ENCODE results near the gene ZNF429. TPM values are rescaled to one million over a fixed set of nuclear protein-coding genes. Genes with fewer than 3 reads are reported as not detected.
"Not testable (repeated sequence)": the region's sequence is repeated elsewhere in the genome, so short reads cannot be mapped to it uniquely, and the experiment has no call there.

Gene ZNF429
- polyA plus RNA-seq, 6 donors from 2014 or later: 21.3 to 31.8 (median 25.9) TPM

DNA sequence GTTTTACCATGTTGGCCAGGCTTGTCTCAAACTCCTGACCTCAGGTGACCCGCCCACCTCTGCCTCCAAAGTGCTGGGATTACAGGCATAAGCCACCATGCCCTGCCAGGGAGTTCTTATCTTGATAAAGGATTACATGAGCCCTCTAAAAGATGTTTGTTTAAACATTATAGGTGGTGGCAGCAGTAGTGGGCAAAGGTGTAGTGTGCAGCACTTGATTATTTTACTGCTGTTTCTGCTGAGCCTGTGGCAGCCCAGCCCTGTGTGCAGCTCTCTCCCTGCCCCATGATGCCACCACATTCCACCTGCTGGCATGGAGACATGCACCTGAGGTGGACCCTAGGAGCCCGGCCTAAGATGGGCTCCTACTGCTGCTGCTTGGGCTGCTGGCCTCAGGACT is 54.0 kb downstream of the ZNF429 start:
- H3K36me3 Mint-ChIP-seq: peaks cover 25 to 34% of the 10 kb centered on the region in 2 donors
- peaks cover 0 to 48% (median 33%) of the 10 kb centered on the region in 7 donors for H3K9me3 Mint-ChIP-seq
- no peaks in the 10 kb centered on the region for H3K27me3 Mint-ChIP-seq
- no peak for ATAC-seq (ENCODE audit: low read depth in 2 of 2)
- no peak for DNase-seq
- H3K27ac Mint-ChIP-seq: no peak overlapping the region
- H3K4me1 Mint-ChIP-seq: peaks cover 0 to 5% (median 4%) of the 10 kb centered on the region in 3 donors
- H3K4me3 Mint-ChIP-seq: no peak overlapping the region

GRCh38 chr19:21564406-21564805 is 59.0 kb downstream of the ZNF429 start:
- peaks cover 13 to 24% (median 16%) of the 10 kb centered on the region in 3 donors for H3K4me1 Mint-ChIP-seq
- peaks cover 28 to 32% of the 10 kb centered on the region in 2 donors for H3K36me3 Mint-ChIP-seq
- H3K9me3 Mint-ChIP-seq: peaks cover 0 to 51% (median 13%) of the 10 kb centered on the region in 7 donors
- DNase-seq (no peak), ATAC-seq (ENCODE audit: low read depth in 2 of 2) (no peak)
- peak overlapping the region in 2 of 6 donors; percentile 1 to 57 for H3K27ac Mint-ChIP-seq
- H3K27me3 Mint-ChIP-seq: no peaks in the 10 kb centered on the region
- peak overlapping the region in 1 of 8 donors; percentile 21 for H3K4me3 Mint-ChIP-seq

DNA sequence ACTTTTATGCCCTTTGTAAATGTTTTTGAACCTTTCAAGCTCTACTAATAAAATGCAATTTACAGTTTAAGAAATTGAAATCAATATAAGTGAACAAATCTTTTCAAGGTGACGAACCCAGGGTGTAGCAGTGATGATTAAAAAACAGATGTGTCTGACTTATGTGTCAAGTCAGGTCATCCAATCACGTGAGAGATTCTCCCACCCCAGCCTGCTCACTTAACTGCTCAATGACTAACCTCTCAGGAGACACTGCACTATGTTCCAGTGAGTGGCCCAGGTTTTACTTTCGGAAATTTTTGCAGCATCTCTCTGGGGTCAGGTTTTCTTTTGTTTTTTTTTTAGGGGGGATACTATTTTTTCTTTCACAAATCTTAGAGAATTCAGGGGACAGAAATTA is 60.7 kb downstream of the ZNF429 start:
- Mint-ChIP-seq H3K36me3 (peaks cover 24 to 28% of the 10 kb centered on the region in 2 donors), H3K4me3 (peak overlapping the region in 1 of 8 donors; percentile 70), H3K9me3 (peaks cover 0 to 50% (median 11%) of the 10 kb centered on the region in 7 donors), H3K27me3 (no peaks in the 10 kb centered on the region), H3K27ac (peak overlapping the region in 2 of 6 donors; percentile 33 to 35), H3K4me1 (peaks cover 13 to 27% (median 16%) of the 10 kb centered on the region in 3 donors)
- no peak for DNase-seq
- no peak for ATAC-seq (ENCODE audit: low read depth in 2 of 2)

DNA sequence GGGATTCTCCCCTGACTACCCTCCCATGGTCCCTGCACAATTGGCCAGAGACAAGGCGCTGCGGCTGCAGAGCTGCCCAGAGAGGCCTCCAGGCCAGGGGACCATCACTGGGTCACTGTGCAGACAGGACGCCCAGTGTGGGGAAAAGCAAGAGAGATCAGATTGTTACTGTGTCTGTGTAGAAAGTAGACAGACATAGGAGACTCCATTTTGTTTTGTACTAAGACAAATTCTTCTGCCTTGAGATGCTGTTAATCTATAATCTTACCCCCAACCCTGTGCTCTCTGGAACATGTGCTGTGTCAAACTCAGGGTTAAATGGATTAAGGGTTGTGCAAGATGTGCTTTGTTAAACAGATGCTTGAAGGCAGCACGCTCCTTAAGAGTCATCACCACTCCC is 62.4 kb downstream of the ZNF429 start:
- peak overlapping the region in 3 of 6 donors; percentile 7 to 99 (median 54) for H3K27ac Mint-ChIP-seq
- peaks cover 0 to 52% (median 9%) of the 10 kb centered on the region in 7 donors for H3K9me3 Mint-ChIP-seq
- not testable (repeated sequence) for DNase-seq; H3K27me3 Mint-ChIP-seq; ATAC-seq (ENCODE audit: low read depth in 2 of 2)
- H3K4me1 Mint-ChIP-seq: peaks cover 13 to 27% (median 16%) of the 10 kb centered on the region in 3 donors
- peak overlapping the region; percentile 58 to 98 (median 94) for H3K4me3 Mint-ChIP-seq
- H3K36me3 Mint-ChIP-seq: peaks cover 17 to 24% of the 10 kb centered on the region in 2 donors

DNA sequence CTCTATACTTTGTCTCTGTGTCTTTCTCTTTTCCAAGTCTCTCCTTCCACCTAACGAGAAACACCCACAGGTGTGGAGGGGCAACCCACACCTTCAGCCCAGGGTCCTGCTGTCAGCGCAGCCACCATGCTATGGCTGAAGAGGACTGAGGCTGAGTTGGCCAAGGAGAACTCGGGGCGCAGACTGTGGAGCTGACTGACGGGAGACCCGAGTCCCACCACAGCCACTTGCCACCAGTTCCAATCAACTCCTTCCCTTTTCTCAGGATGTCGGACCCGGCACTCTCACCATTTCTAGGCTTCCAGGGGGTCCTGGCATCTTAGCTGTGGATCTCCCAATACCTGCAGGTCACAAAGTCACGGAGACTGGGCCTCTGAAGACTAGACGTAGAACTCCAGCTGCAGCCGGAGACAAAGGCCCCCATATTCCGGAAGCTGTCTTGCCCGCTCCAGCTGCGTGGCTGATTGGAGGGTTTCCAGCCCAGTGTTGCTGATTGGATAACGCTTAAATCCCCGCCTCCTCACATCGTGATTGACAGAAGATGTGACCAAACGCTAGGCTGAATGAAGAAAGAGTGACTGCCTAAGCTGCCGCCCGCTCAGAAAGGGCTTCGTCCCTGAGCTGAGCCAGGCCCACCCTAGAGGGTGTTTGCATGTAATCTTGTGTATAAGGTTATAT is 63.6 kb downstream of the ZNF429 start:
- H3K27ac Mint-ChIP-seq: peak overlapping the region; percentile 90 to 99 (median 95)
- ATAC-seq (ENCODE audit: low read depth in 2 of 2): peak; percentile 95 to 97
- H3K4me1 Mint-ChIP-seq: peaks cover 12 to 24% (median 13%) of the 10 kb centered on the region in 3 donors
- DNase-seq: peak; percentile 79
- H3K36me3 Mint-ChIP-seq: peaks cover 7 to 13% of the 10 kb centered on the region in 2 donors
- H3K27me3 Mint-ChIP-seq: peaks cover 0 to 4% (median 0%) of the 10 kb centered on the region in 3 donors
- H3K9me3 Mint-ChIP-seq: peaks cover 0 to 54% (median 7%) of the 10 kb centered on the region in 7 donors
- peak overlapping the region; percentile 91 to 99 (median 98) for H3K4me3 Mint-ChIP-seq

- peaks cover 0 to 55% (median 8%) of the 10 kb centered on the region in 7 donors for H3K9me3 Mint-ChIP-seq
- no peak for DNase-seq
- peak overlapping the region; percentile 91 to 99 (median 98) for H3K4me3 Mint-ChIP-seq
- peaks cover 10 to 24% (median 13%) of the 10 kb centered on the region in 3 donors for H3K4me1 Mint-ChIP-seq
- peaks cover 0 to 5% (median 0%) of the 10 kb centered on the region in 3 donors for H3K27me3 Mint-ChIP-seq
- ATAC-seq (ENCODE audit: low read depth in 2 of 2): peak; percentile 55 to 64
- peak overlapping the region; percentile 90 to 99 (median 96) for H3K27ac Mint-ChIP-seq
- peaks cover 7 to 11% of the 10 kb centered on the region in 2 donors for H3K36me3 Mint-ChIP-seq
These were observed 64.1 kb downstream of the ZNF429 start for GRCh38 chr19:21569494-21569865.

GRCh38 chr19:21571316-21571715 is 65.9 kb downstream of the ZNF429 start:
- peaks cover 3 to 5% (median 5%) of the 10 kb centered on the region in 3 donors for H3K27me3 Mint-ChIP-seq
- H3K4me1 Mint-ChIP-seq: peaks cover 7 to 20% (median 13%) of the 10 kb centered on the region in 3 donors
- peak overlapping the region in 1 of 8 donors; percentile 64 for H3K4me3 Mint-ChIP-seq
- ATAC-seq (ENCODE audit: low read depth in 2 of 2): no peak
- peaks cover 6 to 12% of the 10 kb centered on the region in 2 donors for H3K36me3 Mint-ChIP-seq
- DNase-seq: no peak
- no peak overlapping the region for H3K27ac Mint-ChIP-seq
- peaks cover 0 to 52% (median 11%) of the 10 kb centered on the region in 7 donors for H3K9me3 Mint-ChIP-seq

DNA sequence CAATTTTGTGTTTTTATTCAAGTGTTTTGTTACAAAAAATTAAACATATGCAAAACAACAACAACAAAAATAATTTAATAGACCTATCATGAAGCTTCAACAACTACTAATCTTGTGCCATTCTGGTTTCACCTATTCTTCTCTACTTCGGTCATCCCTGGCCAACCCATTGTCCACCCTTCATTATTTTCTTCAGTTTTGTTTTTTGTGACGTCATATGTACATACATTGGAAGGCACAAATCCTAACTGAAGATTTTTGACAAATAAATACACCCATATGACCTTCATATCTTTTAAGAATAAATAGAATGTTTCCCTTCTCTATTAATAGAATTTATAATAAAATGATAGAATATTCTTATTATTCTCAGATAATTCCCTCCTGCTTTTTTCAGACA is 69.2 kb downstream of the ZNF429 start:
- H3K36me3 Mint-ChIP-seq: peaks cover 4 to 7% of the 10 kb centered on the region in 2 donors

GRCh38 chr19:21576481-21576880 is 71.1 kb downstream of the ZNF429 start:
- peaks cover 5% of the 10 kb centered on the region in 3 donors for H3K27me3 Mint-ChIP-seq
- H3K27ac Mint-ChIP-seq: no peak overlapping the region
- H3K9me3 Mint-ChIP-seq: peaks cover 0 to 63% (median 15%) of the 10 kb centered on the region in 7 donors
- no peak overlapping the region for H3K4me3 Mint-ChIP-seq
- DNase-seq: no peak
- H3K36me3 Mint-ChIP-seq: peaks cover 4 to 7% of the 10 kb centered on the region in 2 donors
- ATAC-seq (ENCODE audit: low read depth in 2 of 2): no peak
- H3K4me1 Mint-ChIP-seq: no peaks in the 10 kb centered on the region

More for the DNA sequence above, 69.2 kb downstream of the ZNF429 start:
- no peak overlapping the region for H3K27ac Mint-ChIP-seq
- H3K27me3 Mint-ChIP-seq: peaks cover 5% of the 10 kb centered on the region in 3 donors
- peaks cover 0 to 54% (median 9%) of the 10 kb centered on the region in 7 donors for H3K9me3 Mint-ChIP-seq
- H3K4me3 Mint-ChIP-seq: no peak overlapping the region
- H3K4me1 Mint-ChIP-seq: peaks cover 0 to under 1% (median 0%) of the 10 kb centered on the region in 3 donors
- no peak for DNase-seq
- no peak for ATAC-seq (ENCODE audit: low read depth in 2 of 2)

- no peak overlapping the region for H3K27ac Mint-ChIP-seq
- no peak for ATAC-seq (ENCODE audit: low read depth in 2 of 2)
These were observed 74.7 kb downstream of the ZNF429 start for GRCh38 chr19:21580101-21580500.

DNA sequence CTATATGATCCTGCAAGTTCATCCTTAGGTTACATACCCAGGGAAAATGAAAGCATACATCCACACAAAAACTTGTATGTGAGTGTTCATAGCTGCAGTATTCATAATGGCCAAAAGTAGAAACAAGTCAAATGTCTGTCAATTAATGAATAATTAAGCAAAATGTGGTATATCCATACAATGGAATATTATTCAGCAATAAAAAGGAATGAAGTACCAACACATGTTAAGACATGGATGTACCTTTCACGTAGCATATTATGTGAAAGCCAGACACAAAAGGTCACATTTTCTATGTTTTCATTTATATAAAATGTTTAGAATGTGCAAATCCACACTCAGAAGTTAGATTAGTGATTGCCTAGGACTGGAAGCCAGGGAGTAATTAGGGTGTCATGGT is 75.4 kb downstream of the ZNF429 start:
- ATAC-seq (ENCODE audit: low read depth in 2 of 2): no peak

More at GRCh38 chr19:21580101-21580500, 74.7 kb downstream of the ZNF429 start:
- Mint-ChIP-seq H3K27me3 (peaks cover 8 to 15% (median 14%) of the 10 kb centered on the region in 3 donors), H3K9me3 (peaks cover 0 to 63% (median 12%) of the 10 kb centered on the region in 7 donors), H3K4me1 (no peaks in the 10 kb centered on the region), H3K36me3 (peaks cover 7 to 13% of the 10 kb centered on the region in 2 donors), H3K4me3 (no peak overlapping the region)
- DNase-seq: no peak

GRCh38 chr19:21581646-21582240 is 76.3 kb downstream of the ZNF429 start:
- no peak for ATAC-seq (ENCODE audit: low read depth in 2 of 2)
- H3K36me3 Mint-ChIP-seq: peaks cover 0 to 9% of the 10 kb centered on the region in 2 donors
- H3K4me1 Mint-ChIP-seq: peaks cover under 1% of the 10 kb centered on the region in 3 donors
- H3K9me3 Mint-ChIP-seq: peaks cover 0 to 60% (median 6%) of the 10 kb centered on the region in 7 donors
- H3K27me3 Mint-ChIP-seq: peaks cover 8 to 20% (median 15%) of the 10 kb centered on the region in 3 donors
- H3K4me3 Mint-ChIP-seq: no peak overlapping the region
- DNase-seq: no peak
- H3K27ac Mint-ChIP-seq: no peak overlapping the region

More for the DNA sequence above, 75.4 kb downstream of the ZNF429 start:
- DNase-seq: no peak
- peaks cover 7 to 13% of the 10 kb centered on the region in 2 donors for H3K36me3 Mint-ChIP-seq
- H3K27ac Mint-ChIP-seq: no peak overlapping the region
- H3K9me3 Mint-ChIP-seq: peaks cover 0 to 68% (median 12%) of the 10 kb centered on the region in 7 donors
- no peak overlapping the region for H3K4me3 Mint-ChIP-seq
- H3K4me1 Mint-ChIP-seq: no peaks in the 10 kb centered on the region
- H3K27me3 Mint-ChIP-seq: peaks cover 8 to 18% (median 18%) of the 10 kb centered on the region in 3 donors

DNA sequence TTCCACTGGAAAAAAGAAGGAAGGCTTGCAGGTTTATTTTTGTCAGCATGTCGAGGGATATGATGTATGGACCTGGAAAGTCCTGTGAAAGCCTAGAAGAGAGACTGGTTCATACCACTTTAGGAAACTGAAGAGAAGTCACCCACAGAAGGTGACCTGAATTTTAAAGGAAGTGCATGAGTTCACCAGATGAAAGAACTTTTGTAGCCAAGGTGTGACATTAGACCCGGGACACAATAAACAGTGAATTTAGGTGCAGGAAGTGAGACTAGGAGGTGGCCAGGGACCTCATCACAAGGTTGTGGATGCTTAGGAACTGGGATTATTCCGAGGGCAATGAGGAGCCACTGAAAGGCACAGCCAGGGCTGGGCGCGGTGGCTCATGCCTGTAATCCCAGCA is 79.1 kb downstream of the ZNF429 start:
- peaks cover 0 to 9% of the 10 kb centered on the region in 2 donors for H3K36me3 Mint-ChIP-seq
- DNase-seq (no peak), ATAC-seq (ENCODE audit: low read depth in 2 of 2) (no peak)
- H3K4me3 Mint-ChIP-seq: peak overlapping the region in 2 of 8 donors; percentile 16 to 40
- H3K4me1 Mint-ChIP-seq: peaks cover 4 to 5% (median 4%) of the 10 kb centered on the region in 3 donors
- no peak overlapping the region for H3K27ac Mint-ChIP-seq
- H3K9me3 Mint-ChIP-seq: peaks cover 0 to 66% (median 6%) of the 10 kb centered on the region in 7 donors
- H3K27me3 Mint-ChIP-seq: peaks cover 19 to 34% (median 30%) of the 10 kb centered on the region in 3 donors

Data from naive B cell (primary cell).